Stomach (tissue), 4 donors: ENCODE measurements around the gene ATP7B.

Experiments
- POLR2A ChIP-seq, 4 donors: fragments of 450-650 bp; IDR thresholded peaks; one replicate each; pipeline ENCODE4 v1.6.1; 2016; ENCODE audit warnings: antibody characterized with exemption in 4 of 4, control low read depth in 2 of 4, mild to moderate bottlenecking in 1 of 4, moderate library complexity in 1 of 4
- POLR2AphosphoS5 ChIP-seq, 3 donors: sonication (generic); formaldehyde crosslinking; IDR thresholded peaks; one replicate each; pipeline ENCODE4 v1.6.1; 2016; ENCODE audit warnings: antibody characterized with exemption in 3 of 3
- TF ChIP-seq, protein P1 (sequence below), 7 experiments: fragments of 450-650 bp in 4 of 7; fragments of 200-600 bp in 3 of 7; sonication (generic) in 3 of 7; IDR thresholded peaks; one replicate each; pipeline ENCODE4 v1.5.1; 2016 to 2019; ENCODE audit warnings: antibody characterized with exemption in 7 of 7, control low read depth in 2 of 7, mild to moderate bottlenecking in 1 of 7

DNA sequence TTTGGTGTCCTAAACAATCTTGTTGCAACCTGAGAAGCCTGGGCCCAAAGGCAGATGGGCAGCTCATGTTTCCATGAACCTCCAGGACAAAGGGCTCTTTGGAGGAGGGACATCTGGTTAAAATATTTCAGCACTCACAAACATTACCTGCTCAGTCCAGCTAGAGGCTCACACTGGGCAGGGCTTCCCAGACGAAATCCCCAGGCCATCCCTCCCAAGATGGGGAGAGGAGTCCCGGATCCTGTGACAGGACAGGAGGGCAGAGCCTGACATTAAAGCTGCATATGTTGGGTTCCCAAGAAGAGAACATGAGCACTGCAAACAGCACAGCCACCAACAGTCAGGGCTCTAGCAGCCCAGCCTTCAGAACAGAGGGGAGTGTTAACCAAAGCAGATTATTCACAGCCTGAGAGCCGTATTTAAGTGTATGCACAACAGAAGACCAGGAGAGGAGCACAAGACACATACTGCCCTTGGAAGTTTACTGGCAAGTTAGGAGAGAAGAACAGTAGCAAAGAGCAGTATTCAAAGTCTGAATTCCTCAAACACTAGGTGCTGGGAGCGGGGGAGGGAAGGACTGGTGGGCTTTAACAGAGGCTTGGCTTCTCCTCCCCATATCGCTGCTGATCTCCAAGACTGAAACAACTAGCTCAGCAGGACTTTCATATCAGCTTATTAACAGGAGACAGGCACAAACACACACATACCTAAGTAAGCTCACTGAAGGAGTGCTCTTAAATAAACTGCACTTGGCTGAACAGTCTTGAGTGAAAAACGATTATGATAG is 12.3 kb downstream of the ATP7B start:
- TF ChIP-seq POLR2A (IDR thresholded peaks at IDR 0.05) = no peak
- TF ChIP-seq, protein P1, sequence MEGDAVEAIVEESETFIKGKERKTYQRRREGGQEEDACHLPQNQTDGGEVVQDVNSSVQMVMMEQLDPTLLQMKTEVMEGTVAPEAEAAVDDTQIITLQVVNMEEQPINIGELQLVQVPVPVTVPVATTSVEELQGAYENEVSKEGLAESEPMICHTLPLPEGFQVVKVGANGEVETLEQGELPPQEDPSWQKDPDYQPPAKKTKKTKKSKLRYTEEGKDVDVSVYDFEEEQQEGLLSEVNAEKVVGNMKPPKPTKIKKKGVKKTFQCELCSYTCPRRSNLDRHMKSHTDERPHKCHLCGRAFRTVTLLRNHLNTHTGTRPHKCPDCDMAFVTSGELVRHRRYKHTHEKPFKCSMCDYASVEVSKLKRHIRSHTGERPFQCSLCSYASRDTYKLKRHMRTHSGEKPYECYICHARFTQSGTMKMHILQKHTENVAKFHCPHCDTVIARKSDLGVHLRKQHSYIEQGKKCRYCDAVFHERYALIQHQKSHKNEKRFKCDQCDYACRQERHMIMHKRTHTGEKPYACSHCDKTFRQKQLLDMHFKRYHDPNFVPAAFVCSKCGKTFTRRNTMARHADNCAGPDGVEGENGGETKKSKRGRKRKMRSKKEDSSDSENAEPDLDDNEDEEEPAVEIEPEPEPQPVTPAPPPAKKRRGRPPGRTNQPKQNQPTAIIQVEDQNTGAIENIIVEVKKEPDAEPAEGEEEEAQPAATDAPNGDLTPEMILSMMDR (IDR thresholded peaks at IDR 0.05) = no peak
- no peak for TF ChIP-seq POLR2AphosphoS5 (IDR thresholded peaks at IDR 0.05)
